HCT116 (cell line): ENCODE measurements around the gene PIAS2.

ENCODE experiments used
- EZH2phosphoT487 ChIP-seq: fragments of 200-600 bp; IDR thresholded peaks from 2 replicates; pipeline ENCODE4 v1.6.1; 2018; ENCODE audit warnings: antibody characterized with exemption, borderline replicate concordance
- POLR2A ChIP-seq: IDR thresholded peaks from 2 replicates; pipeline ENCODE4 v1.7.0; 2011; ENCODE audit warnings: borderline replicate concordance; ENCODE audit not compliant: insufficient read depth, insufficient read length; ENCODE audit errors: extremely low read depth
- SP1 ChIP-seq: IDR thresholded peaks from 2 replicates; pipeline ENCODE4 v1.6.1; 2012; ENCODE audit warnings: low read depth
- TCF7L2 ChIP-seq: IDR thresholded peaks from 2 replicates; pipeline ENCODE4 v1.7.0; 2011; ENCODE audit warnings: borderline replicate concordance, inconsistent platforms; ENCODE audit not compliant: insufficient read depth, insufficient read length; ENCODE audit errors: extremely low read depth
- TF ChIP-seq, protein P1 (sequence below), 3 experiments: fragments of 200-600 bp in 1 of 3; sonication (generic) in 1 of 3; IDR thresholded peaks in 2 of 3; conservative IDR thresholded peaks in 1 of 3; 2 replicates each; pipeline ENCODE4 v1.5.1; 2012 to 2017; ENCODE audit warnings: low read depth in 2 of 3, low read length in 2 of 3, antibody characterized with exemption in 1 of 3, borderline replicate concordance in 1 of 3, control low read depth in 1 of 3, mild to moderate bottlenecking in 1 of 3, mixed read lengths in 1 of 3, mixed run types in 1 of 3, moderate library complexity in 1 of 3; ENCODE audit not compliant: insufficient read depth in 1 of 3
- TF ChIP-seq, protein P2 (sequence below): IDR thresholded peaks from 2 replicates; pipeline ENCODE4 v1.6.1; 2012

DNA sequence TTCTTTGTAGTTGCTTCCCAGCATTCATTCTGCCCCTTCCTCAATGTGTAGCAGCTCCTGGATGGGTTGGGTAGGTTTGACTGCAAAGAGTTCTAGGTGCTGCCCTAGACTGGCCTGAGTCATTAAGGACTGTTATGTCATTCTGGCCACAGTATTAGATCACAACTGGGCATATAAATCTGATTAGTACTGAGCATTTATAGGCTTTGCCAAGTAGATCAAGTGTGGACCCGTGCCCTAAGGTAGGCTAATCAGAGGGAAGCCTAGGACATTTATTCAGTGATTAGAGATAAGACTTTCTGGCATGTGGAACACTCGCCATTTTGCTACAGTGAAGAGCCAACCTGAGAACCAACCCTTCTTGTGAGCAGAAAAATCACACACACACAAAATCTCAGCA, 2.8 kb upstream of the PIAS2 start:
- no peak for TF ChIP-seq TCF7L2
- TF ChIP-seq, protein P1, sequence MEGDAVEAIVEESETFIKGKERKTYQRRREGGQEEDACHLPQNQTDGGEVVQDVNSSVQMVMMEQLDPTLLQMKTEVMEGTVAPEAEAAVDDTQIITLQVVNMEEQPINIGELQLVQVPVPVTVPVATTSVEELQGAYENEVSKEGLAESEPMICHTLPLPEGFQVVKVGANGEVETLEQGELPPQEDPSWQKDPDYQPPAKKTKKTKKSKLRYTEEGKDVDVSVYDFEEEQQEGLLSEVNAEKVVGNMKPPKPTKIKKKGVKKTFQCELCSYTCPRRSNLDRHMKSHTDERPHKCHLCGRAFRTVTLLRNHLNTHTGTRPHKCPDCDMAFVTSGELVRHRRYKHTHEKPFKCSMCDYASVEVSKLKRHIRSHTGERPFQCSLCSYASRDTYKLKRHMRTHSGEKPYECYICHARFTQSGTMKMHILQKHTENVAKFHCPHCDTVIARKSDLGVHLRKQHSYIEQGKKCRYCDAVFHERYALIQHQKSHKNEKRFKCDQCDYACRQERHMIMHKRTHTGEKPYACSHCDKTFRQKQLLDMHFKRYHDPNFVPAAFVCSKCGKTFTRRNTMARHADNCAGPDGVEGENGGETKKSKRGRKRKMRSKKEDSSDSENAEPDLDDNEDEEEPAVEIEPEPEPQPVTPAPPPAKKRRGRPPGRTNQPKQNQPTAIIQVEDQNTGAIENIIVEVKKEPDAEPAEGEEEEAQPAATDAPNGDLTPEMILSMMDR (IDR thresholded peaks at IDR 0.05 in 2 of 3, conservative IDR thresholded peaks at IDR 0.05 in 1 of 3; ENCODE audit: borderline replicate concordance in 1 of 3, insufficient read depth in 1 of 3, low read depth in 2 of 3, low read length in 2 of 3), result no peak
- no peak for TF ChIP-seq SP1
- no peak for TF ChIP-seq EZH2phosphoT487
- no peak for TF ChIP-seq POLR2A
- TF ChIP-seq, protein P2, sequence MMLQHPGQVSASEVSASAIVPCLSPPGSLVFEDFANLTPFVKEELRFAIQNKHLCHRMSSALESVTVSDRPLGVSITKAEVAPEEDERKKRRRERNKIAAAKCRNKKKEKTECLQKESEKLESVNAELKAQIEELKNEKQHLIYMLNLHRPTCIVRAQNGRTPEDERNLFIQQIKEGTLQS, result no peak
